Prostate gland (tissue), 2 donors: ENCODE data around the gene PRKCD. TPM values are rescaled to one million over a fixed set of nuclear protein-coding genes. Genes with fewer than 3 reads are reported as not detected.

ENCODE experiments used
- DNase-seq: peaks from one replicate; pipeline ENCODE4 v3.0.0-alpha.2; 2019; ENCODE audit warnings: low spot score
- H3K27ac ChIP-seq, 2 donors: fragments of 200-600 bp; sonication (generic); 2 replicates each; pipeline ENCODE4 v1.5.1; 2017 to 2019
- H3K27me3 ChIP-seq: fragments of 200-600 bp; sonication (generic); replicated peaks from 2 replicates; pipeline ENCODE4 v1.5.1; 2019; ENCODE audit not compliant: insufficient read depth
- H3K36me3 ChIP-seq, 2 donors: fragments of 200-600 bp; sonication (generic); 1 replicate in 1 of 2; 2 replicates in 1 of 2; pipeline versions ENCODE4 v1.5.1 to v1.8.1; 2017 to 2019
- H3K4me1 ChIP-seq: fragments of 200-600 bp; sonication (generic); replicated peaks from 2 replicates; pipeline ENCODE4 v1.5.1; 2019
- H3K4me3 ChIP-seq, 2 donors: fragments of 200-600 bp; sonication (generic); 2 replicates each; pipeline ENCODE4 v1.5.1; 2017 to 2019
- H3K9me3 ChIP-seq: fragments of 200-600 bp; sonication (generic); 2 replicates; pipeline ENCODE4 v1.5.1; 2017
- POLR2A ChIP-seq: fragments of 450-650 bp; IDR thresholded peaks from one replicate; pipeline ENCODE4 v1.6.1; 2016; ENCODE audit warnings: antibody characterized with exemption, mild to moderate bottlenecking
- POLR2AphosphoS5 ChIP-seq: sonication (generic); formaldehyde crosslinking; IDR thresholded peaks from one replicate; pipeline ENCODE4 v1.6.1; 2017; ENCODE audit warnings: antibody characterized with exemption
- WGBS: methylation state at CpG from one replicate; pipeline ENCODE4 v1.1.5; 2018; 5-methylcytosine and 5-hydroxymethylcytosine counted together
- intact Hi-C: fragments of 100-400 bp; cut with DNase I; formaldehyde crosslinking; loops from one replicate; pipeline ENCODE4 v1.14.2; 2022
- total RNA-seq, 2 donors: library from RNA; depleted of rRNA; stranded (reverse); fragments of >200 nt; gene quantifications; one replicate each; pipeline ENCODE4 v1.1.0, GENCODE V29; 2016
- TF ChIP-seq, protein P1 (sequence below), 4 experiments: fragments of 200-600 bp in 2 of 4; fragments of 450-650 bp in 2 of 4; sonication (generic) in 2 of 4; IDR thresholded peaks; 1 replicate in 3 of 4; 2 replicates in 1 of 4; pipeline ENCODE4 v1.5.1; 2016 to 2019; ENCODE audit warnings: antibody characterized with exemption in 4 of 4, mild to moderate bottlenecking in 2 of 4, moderate library complexity in 2 of 4

PRKCD gene
- total RNA-seq, 2 donors from 2014 or later = 33.4 to 57.9 TPM

DNA sequence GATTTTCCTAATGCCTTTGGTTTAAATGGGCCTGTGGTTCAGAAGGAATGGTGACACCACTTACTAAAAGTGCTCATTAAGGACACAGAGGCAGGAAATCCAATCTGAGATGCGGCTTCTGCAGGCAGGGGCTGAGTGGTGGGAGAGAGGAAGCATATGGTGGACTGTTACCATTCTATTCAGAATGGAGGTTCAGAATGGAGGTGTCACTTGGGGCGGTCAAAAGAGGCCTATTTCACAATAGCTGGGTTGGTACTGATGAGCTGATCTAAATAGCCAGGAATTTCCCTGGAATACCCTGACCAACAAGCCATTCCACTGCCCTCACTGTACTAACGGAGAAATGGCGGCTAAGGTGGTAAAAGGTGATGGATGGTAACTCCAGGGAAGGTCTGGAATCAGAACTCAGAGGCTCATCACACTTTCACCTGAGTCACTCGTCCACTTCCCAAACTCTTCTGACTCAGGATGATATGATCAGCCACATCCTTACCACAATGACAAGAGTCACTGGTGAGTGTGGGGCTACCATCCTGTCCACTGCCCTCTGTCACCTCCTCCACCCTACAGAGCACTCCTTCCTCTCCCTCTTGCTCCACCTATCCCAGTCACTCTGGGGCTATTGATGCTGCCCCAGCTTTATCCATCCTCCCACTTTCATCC, 46.5 kb upstream of the PRKCD start:
- no peak for DNase-seq
- 89% methylated on average over 5 of the region's 5 CpGs for WGBS
- Histone ChIP-seq H3K4me3 (no peak overlapping the region), H3K27ac (no peak overlapping the region), H3K36me3 (peaks cover 0 to 7% of the 10 kb centered on the region in 2 donors), H3K27me3 (no peaks in the 10 kb centered on the region), H3K9me3 (no peaks in the 10 kb centered on the region), H3K4me1 (no peaks in the 10 kb centered on the region)
- TF ChIP-seq POLR2AphosphoS5 = no peak
- intact Hi-C loops = loop anchor here (1.0 kb wide), 1 partner anchor 82 kb away; no protein-coding TSS in a partner anchor

DNA sequence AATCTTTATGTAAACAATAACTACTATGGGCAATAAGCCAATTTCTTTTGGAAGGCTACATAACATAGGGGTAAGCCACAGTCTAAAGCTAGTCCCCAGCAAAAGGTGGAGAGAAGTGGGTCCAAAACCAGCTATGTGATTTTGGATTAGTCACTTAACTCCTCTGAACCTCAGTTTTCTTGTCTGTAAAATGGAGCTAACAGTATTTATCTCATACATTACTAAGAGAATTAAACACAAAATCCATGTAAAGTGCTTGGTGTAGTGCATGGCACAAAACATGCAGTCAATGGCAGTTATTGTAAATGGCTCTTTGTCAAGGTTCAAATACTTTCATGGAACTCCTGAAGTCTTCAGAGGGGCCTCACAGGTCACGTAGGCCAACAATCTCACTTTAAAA, 44.1 kb upstream of the PRKCD start:
- WGBS = 96% methylated on average over 1 of the region's 1 CpG
- H3K4me3 ChIP-seq = no peak overlapping the region
- no peaks in the 10 kb centered on the region for H3K9me3 ChIP-seq
- intact Hi-C loops = no loop called here
- peaks cover 2 to 7% of the 10 kb centered on the region in 2 donors for H3K36me3 ChIP-seq
- no peaks in the 10 kb centered on the region for H3K4me1 ChIP-seq
- no peak overlapping the region for H3K27ac ChIP-seq
- DNase-seq = no peak
- TF ChIP-seq POLR2A = no peak
- TF ChIP-seq POLR2AphosphoS5 = no peak
- TF ChIP-seq, protein P1, sequence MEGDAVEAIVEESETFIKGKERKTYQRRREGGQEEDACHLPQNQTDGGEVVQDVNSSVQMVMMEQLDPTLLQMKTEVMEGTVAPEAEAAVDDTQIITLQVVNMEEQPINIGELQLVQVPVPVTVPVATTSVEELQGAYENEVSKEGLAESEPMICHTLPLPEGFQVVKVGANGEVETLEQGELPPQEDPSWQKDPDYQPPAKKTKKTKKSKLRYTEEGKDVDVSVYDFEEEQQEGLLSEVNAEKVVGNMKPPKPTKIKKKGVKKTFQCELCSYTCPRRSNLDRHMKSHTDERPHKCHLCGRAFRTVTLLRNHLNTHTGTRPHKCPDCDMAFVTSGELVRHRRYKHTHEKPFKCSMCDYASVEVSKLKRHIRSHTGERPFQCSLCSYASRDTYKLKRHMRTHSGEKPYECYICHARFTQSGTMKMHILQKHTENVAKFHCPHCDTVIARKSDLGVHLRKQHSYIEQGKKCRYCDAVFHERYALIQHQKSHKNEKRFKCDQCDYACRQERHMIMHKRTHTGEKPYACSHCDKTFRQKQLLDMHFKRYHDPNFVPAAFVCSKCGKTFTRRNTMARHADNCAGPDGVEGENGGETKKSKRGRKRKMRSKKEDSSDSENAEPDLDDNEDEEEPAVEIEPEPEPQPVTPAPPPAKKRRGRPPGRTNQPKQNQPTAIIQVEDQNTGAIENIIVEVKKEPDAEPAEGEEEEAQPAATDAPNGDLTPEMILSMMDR (IDR thresholded peaks at IDR 0.05) = no peak
- H3K27me3 ChIP-seq = no peaks in the 10 kb centered on the region

DNA sequence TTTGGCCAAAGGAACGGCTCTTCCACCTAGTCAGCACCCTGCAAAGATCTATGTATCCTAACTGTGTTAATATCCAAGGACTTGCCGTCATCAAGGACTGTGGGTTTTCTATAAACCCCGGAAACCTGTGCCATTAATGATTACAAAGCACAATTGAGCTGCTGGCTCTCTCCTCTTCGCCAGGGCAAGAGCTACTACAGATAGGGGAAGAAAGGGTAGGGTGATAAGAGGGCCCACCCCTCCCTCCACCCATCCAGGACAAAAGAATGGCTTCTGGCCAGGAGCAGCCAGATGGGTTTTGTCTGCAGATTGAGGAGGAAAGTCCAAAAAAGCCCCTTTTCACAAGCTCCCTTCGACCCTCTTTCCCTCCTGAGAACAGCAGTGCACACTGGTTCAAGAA, 40.7 kb upstream of the PRKCD start:
- Histone ChIP-seq H3K36me3 (peaks cover 8 to 11% of the 10 kb centered on the region in 2 donors), H3K4me3 (no peak overlapping the region), H3K27ac (no peak overlapping the region), H3K9me3 (no peaks in the 10 kb centered on the region), H3K4me1 (no peaks in the 10 kb centered on the region), H3K27me3 (no peaks in the 10 kb centered on the region)
- 61% methylated on average over 5 of the region's 5 CpGs for WGBS
- no peak for DNase-seq
- intact Hi-C loops = no loop called here
- no peak for TF ChIP-seq POLR2AphosphoS5
- TF ChIP-seq, protein P1 (IDR thresholded peaks at IDR 0.05) = no peak

DNA sequence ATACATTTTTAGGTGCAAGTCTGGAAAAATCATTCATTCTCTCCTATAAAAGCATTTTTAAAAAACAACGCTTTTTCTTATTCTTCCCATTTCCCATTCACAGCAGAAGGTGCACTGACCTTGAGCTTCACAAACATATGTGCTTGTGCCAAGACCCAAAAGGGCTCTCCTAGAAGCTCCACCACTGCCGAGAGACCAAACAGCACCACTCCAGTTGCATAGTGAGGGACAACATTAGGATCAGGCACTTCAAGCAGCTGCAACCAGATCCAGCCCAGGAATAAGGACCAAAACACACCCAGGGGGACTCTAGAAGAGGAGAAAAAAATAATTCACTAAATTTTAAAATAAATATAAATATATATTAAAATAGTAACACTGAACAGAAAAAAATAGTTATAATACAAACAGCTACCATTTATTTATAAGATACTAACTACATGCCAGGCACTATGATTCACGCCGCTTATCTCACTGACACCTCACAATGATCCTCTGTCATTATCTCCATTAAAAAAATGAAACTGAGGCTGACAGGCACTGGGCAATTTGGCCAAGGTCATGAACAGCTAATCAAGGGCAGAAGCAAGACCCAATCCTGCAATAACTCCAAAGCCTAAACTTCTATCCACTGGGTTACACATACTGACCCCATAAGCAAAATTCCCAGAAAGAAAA, 38.6 kb upstream of the PRKCD start:
- DNase-seq = no peak
- H3K4me1 ChIP-seq = no peaks in the 10 kb centered on the region
- 90% methylated on average over 4 of the region's 4 CpGs for WGBS
- H3K27me3 ChIP-seq = no peaks in the 10 kb centered on the region
- TF ChIP-seq, protein P1 (IDR thresholded peaks at IDR 0.05) = no peak
- TF ChIP-seq POLR2A = no peak
- H3K36me3 ChIP-seq = peaks cover 5 to 10% of the 10 kb centered on the region in 2 donors
- H3K27ac ChIP-seq = no peak overlapping the region
- intact Hi-C loops = no loop called here
- H3K4me3 ChIP-seq = no peak overlapping the region
- H3K9me3 ChIP-seq = no peaks in the 10 kb centered on the region

DNA sequence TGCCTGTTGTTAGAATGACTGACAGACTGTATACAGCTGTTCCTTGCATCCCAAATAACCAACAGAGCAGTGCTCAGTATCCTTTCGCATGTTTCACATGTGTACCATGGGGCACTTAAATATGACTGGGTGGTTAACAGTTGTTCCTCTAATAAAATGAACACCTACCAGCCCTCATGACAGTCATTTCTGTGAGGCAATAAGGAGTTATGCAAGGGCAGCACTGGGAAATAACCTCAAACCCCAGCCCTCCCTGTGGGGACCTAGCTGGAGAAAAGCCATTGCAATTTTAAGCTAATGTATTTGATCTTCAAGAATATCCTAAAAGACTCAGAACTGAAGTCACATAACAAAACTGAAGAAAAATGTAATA, 38.1 kb upstream of the PRKCD start:
- no peak for TF ChIP-seq POLR2A
- no peak for TF ChIP-seq POLR2AphosphoS5
- TF ChIP-seq, protein P1 (IDR thresholded peaks at IDR 0.05) = no peak
- intact Hi-C loops = no loop called here
- no peak overlapping the region for H3K4me3 ChIP-seq
- no peaks in the 10 kb centered on the region for H3K27me3 ChIP-seq
- no peaks in the 10 kb centered on the region for H3K9me3 ChIP-seq
- H3K27ac ChIP-seq = no peak overlapping the region
- WGBS = 100% methylated on average over 1 of the region's 1 CpG
- H3K36me3 ChIP-seq = peaks cover 4 to 10% of the 10 kb centered on the region in 2 donors
- H3K4me1 ChIP-seq = no peaks in the 10 kb centered on the region
- DNase-seq = no peak
